ENCODE measurements around the gene ANO3. TPM values are rescaled to one million over a fixed set of nuclear protein-coding genes. Genes with fewer than 3 reads are reported as not detected.

The ANO3 gene
- total and polyA plus RNA-seq, 2 of the 4 experiments (the other 2 are of a cell fraction): 0.02 to 0.18 TPM

DNA sequence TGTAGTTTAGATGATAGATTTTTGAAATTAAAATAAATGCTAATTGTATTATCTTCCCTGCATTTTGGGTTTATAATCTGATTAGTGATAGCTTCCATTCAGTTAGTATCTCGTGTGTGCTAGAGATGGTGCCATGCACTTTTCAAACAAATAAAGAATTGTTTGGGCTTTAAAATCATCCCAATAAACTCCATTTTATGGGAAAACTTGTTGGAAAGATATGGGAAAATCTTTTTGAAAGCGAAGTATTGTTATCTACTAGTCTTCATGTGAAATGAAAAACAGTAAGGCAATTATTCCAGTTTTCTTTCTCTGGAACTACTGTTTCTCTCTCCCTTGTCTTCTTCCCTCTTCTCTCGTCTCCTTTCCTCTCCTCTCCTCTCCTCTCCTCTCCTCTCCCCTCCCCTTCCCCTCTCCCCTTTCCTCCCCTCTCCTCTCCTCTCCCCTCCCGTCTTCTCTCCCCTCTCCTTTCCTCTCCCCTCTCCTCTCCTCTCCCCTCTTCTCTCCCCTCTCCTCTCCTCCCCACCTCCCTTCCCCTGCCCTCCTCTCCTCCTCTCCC, 268.0 kb downstream of the ANO3 start:
- H3K9ac ChIP-seq (ENCODE audit: low read depth, low read length): no peak overlapping the region
- no peak for TF ChIP-seq NFE2L2 (IDR thresholded peaks at IDR 0.05; ENCODE audit: low read depth, low read length)
- TF ChIP-seq CEBPB (IDR thresholded peaks at IDR 0.05; ENCODE audit: low read depth, low read length): no peak
- TF ChIP-seq RAD21 (IDR thresholded peaks at IDR 0.05; ENCODE audit: low read length): no peak
- no peak for TF ChIP-seq CHD1 (IDR thresholded peaks at IDR 0.05; ENCODE audit: low read depth, low read length)
- TF ChIP-seq RCOR1 (IDR thresholded peaks at IDR 0.05; ENCODE audit: insufficient replicate concordance, low read length): no peak
- no peak for TF ChIP-seq MAZ (IDR thresholded peaks at IDR 0.05; ENCODE audit: borderline replicate concordance, low read depth, low read length)
- no peak for TF ChIP-seq FOS (IDR thresholded peaks at IDR 0.05; ENCODE audit: low read depth, low read length)
- TF ChIP-seq MXI1 (IDR thresholded peaks at IDR 0.05; ENCODE audit: borderline replicate concordance, low read depth, low read length): no peak
- TF ChIP-seq, protein P1, sequence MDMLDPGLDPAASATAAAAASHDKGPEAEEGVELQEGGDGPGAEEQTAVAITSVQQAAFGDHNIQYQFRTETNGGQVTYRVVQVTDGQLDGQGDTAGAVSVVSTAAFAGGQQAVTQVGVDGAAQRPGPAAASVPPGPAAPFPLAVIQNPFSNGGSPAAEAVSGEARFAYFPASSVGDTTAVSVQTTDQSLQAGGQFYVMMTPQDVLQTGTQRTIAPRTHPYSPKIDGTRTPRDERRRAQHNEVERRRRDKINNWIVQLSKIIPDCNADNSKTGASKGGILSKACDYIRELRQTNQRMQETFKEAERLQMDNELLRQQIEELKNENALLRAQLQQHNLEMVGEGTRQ (IDR thresholded peaks at IDR 0.05; ENCODE audit: low read depth, low read length): no peak
- TF ChIP-seq SMC3 (IDR thresholded peaks at IDR 0.05; ENCODE audit: low read depth, low read length): no peak
- TF ChIP-seq, protein P2, sequence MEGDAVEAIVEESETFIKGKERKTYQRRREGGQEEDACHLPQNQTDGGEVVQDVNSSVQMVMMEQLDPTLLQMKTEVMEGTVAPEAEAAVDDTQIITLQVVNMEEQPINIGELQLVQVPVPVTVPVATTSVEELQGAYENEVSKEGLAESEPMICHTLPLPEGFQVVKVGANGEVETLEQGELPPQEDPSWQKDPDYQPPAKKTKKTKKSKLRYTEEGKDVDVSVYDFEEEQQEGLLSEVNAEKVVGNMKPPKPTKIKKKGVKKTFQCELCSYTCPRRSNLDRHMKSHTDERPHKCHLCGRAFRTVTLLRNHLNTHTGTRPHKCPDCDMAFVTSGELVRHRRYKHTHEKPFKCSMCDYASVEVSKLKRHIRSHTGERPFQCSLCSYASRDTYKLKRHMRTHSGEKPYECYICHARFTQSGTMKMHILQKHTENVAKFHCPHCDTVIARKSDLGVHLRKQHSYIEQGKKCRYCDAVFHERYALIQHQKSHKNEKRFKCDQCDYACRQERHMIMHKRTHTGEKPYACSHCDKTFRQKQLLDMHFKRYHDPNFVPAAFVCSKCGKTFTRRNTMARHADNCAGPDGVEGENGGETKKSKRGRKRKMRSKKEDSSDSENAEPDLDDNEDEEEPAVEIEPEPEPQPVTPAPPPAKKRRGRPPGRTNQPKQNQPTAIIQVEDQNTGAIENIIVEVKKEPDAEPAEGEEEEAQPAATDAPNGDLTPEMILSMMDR (conservative IDR thresholded peaks at IDR 0.05; ENCODE audit: low read depth, low read length): no peak
- no peak overlapping the region for H3K27ac ChIP-seq (ENCODE audit: insufficient read depth, low read length)
- no peak overlapping the region for H3K18ac ChIP-seq (ENCODE audit: low read depth, low read length)
- no peaks in the 10 kb centered on the region for H3K9me1 ChIP-seq (ENCODE audit: insufficient read depth, low read length)
- DNase-seq: no peak
- H3K79me1 ChIP-seq (ENCODE audit: low read depth in 1 of 2, low read length in 2 of 2): no peaks in the 10 kb centered on the region
- in situ Hi-C loops (cut with MboI; ENCODE audit: low sequenced_read_pairs) (no loop called here), intact Hi-C loops (cut with micrococcal nuclease) (no loop called here), dilution Hi-C loops (cut with HindIII; ENCODE audit: low sequenced_read_pairs, unreplicated experiment) (no loop called here)
- H4K20me1 ChIP-seq (ENCODE audit: insufficient read depth, low read length): no peaks in the 10 kb centered on the region
- BruUV-seq (replicated peaks): no TSS peak
- ATAC-seq (ENCODE audit: low read depth): no peak
- no CpG with 5 or more reads among the region's 4 CpGs for WGBS, 2 experiments (ENCODE audit: extremely low coverage in 2 of 2, insufficient read length in 1 of 2)
- no peak overlapping the region for H4K8ac ChIP-seq (ENCODE audit: low read depth in 2 of 2, low read length in 2 of 2)
- no peak overlapping the region for H2BK20ac ChIP-seq (ENCODE audit: low read depth, low read length)
- H4K91ac ChIP-seq (ENCODE audit: insufficient read depth, low read depth, low read length): no peak overlapping the region
- H3K4ac ChIP-seq (ENCODE audit: low read depth, low read length): no peak overlapping the region
- H3K23ac ChIP-seq (ENCODE audit: low read depth, low read length): no peak overlapping the region
- no peak overlapping the region for H2AK5ac ChIP-seq (ENCODE audit: low read depth, low read length)
- no peaks in the 10 kb centered on the region for H3K36me3 ChIP-seq (ENCODE audit: control insufficient read depth, insufficient read depth, low read length)
- no peak overlapping the region for H4K5ac ChIP-seq (ENCODE audit: low read depth, low read length)
- ChIA-PET CTCF (no interaction called here), POLR2A (ENCODE audit: unreplicated experiment) (no interaction called here)
- no peaks in the 10 kb centered on the region for H3K4me1 ChIP-seq (ENCODE audit: control insufficient read depth, insufficient read depth, low read length)
- no peak overlapping the region for H2BK120ac ChIP-seq (ENCODE audit: low read depth, low read length)
- no peaks in the 10 kb centered on the region for H3K9me3 ChIP-seq (ENCODE audit: control insufficient read depth, insufficient read depth, low read length)
- H2AFZ ChIP-seq (replicated peaks; ENCODE audit: low read length, poor library complexity): no peak overlapping the region
- H3K14ac ChIP-seq (replicated peaks; ENCODE audit: low read depth, low read length): no peak overlapping the region
- no peak overlapping the region for H3K4me3 ChIP-seq (ENCODE audit: insufficient read depth, low read depth, low read length)
- H2AK9ac ChIP-seq (replicated peaks; ENCODE audit: low read depth, low read length, poor library complexity): no peak overlapping the region
- H3K56ac ChIP-seq (ENCODE audit: extremely low read depth, insufficient read depth, low read length): no peak overlapping the region
- H2BK5ac ChIP-seq (ENCODE audit: low read depth, low read length, poor library complexity, severe bottlenecking): no peak overlapping the region
- H3K4me2 ChIP-seq (ENCODE audit: low read depth, low read length): no peak overlapping the region
- no peaks in the 10 kb centered on the region for H3K27me3 ChIP-seq (ENCODE audit: control insufficient read depth, insufficient read depth, low read length)
- H2BK15ac ChIP-seq (ENCODE audit: low read depth, low read length): no peak overlapping the region
